ENCODE results near the gene DUOXA1.

DUOXA1 gene, protein sequence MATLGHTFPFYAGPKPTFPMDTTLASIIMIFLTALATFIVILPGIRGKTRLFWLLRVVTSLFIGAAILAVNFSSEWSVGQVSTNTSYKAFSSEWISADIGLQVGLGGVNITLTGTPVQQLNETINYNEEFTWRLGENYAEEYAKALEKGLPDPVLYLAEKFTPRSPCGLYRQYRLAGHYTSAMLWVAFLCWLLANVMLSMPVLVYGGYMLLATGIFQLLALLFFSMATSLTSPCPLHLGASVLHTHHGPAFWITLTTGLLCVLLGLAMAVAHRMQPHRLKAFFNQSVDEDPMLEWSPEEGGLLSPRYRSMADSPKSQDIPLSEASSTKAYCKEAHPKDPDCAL

GRCh38 chr15:45129651-45130129, at the start of gene DUOXA1, which contains the start of gene DUOX1:
Gene DUOXA1 (minus strand): TSS chr15:45129879. CDS start chr15:45123014, 6,865 bp downstream.
Gene DUOX1 (plus strand): TSS chr15:45129994. CDS start chr15:45131967, 1,973 bp downstream.
- Histone ChIP-seq H3K4me3 (ENCODE audit: low read depth in 1 of 2, low read length in 2 of 2) (peak within 1 kb of the TSS in 1 of 2 donors; percentile 45), H3K27me3 (ENCODE audit: low read depth, low read length) (peaks cover 48% of the 10 kb centered on the region), H3K27ac (ENCODE audit: low read length) (no peak within 1 kb of the TSS), H3K4me1 (ENCODE audit: control insufficient read depth in 1 of 2, insufficient read depth in 2 of 2, low read length in 2 of 2) (no peaks in the 10 kb centered on the region), H3K9me3 (ENCODE audit: control insufficient read depth in 1 of 2, low read length in 2 of 2) (no peaks in the 10 kb centered on the region), H3K36me3 (ENCODE audit: control insufficient read depth in 1 of 2, insufficient read depth in 2 of 2, low read length in 2 of 2) (no peaks in the 10 kb centered on the region)

GRCh38 chr15:45177285-45177684, 47.6 kb upstream of the DUOXA1 start:
- Histone ChIP-seq H3K36me3 (ENCODE audit: control insufficient read depth in 1 of 2, insufficient read depth in 2 of 2, low read length in 2 of 2) (peaks cover 7 to 17% of the 10 kb centered on the region in 2 donors), H3K27me3 (ENCODE audit: low read depth, low read length) (no peaks in the 10 kb centered on the region), H3K9me3 (ENCODE audit: control insufficient read depth in 1 of 2, low read length in 2 of 2) (no peaks in the 10 kb centered on the region), H3K4me1 (ENCODE audit: control insufficient read depth in 1 of 2, insufficient read depth in 2 of 2, low read length in 2 of 2) (no peaks in the 10 kb centered on the region), H3K4me3 (ENCODE audit: low read depth in 1 of 2, low read length in 2 of 2) (no peak overlapping the region), H3K27ac (ENCODE audit: low read length) (no peak overlapping the region)

- Histone ChIP-seq H3K4me3 (ENCODE audit: low read depth in 1 of 2, low read length in 2 of 2) (no peak overlapping the region), H3K9me3 (ENCODE audit: control insufficient read depth in 1 of 2, low read length in 2 of 2) (no peaks in the 10 kb centered on the region), H3K36me3 (ENCODE audit: control insufficient read depth in 1 of 2, insufficient read depth in 2 of 2, low read length in 2 of 2) (peaks cover 7 to 17% of the 10 kb centered on the region in 2 donors), H3K27me3 (ENCODE audit: low read depth, low read length) (no peaks in the 10 kb centered on the region), H3K27ac (ENCODE audit: low read length) (no peak overlapping the region), H3K4me1 (ENCODE audit: control insufficient read depth in 1 of 2, insufficient read depth in 2 of 2, low read length in 2 of 2) (no peaks in the 10 kb centered on the region)
Measured at GRCh38 chr15:45174577-45174976, 44.9 kb upstream of the DUOXA1 start.

- peaks cover 7 to 17% of the 10 kb centered on the region in 2 donors for H3K36me3 ChIP-seq (ENCODE audit: control insufficient read depth in 1 of 2, insufficient read depth in 2 of 2, low read length in 2 of 2)
- H3K4me3 ChIP-seq (ENCODE audit: low read depth in 1 of 2, low read length in 2 of 2), result no peak overlapping the region
Measured at GRCh38 chr15:45174069-45174468, 44.4 kb upstream of the DUOXA1 start.

GRCh38 chr15:45171912-45172311, 42.2 kb upstream of the DUOXA1 start:
- H3K27me3 ChIP-seq (ENCODE audit: low read depth, low read length), result no peaks in the 10 kb centered on the region
- peaks cover 0 to 3% of the 10 kb centered on the region in 2 donors for H3K4me1 ChIP-seq (ENCODE audit: control insufficient read depth in 1 of 2, insufficient read depth in 2 of 2, low read length in 2 of 2)
- no peak overlapping the region for H3K27ac ChIP-seq (ENCODE audit: low read length)
- H3K4me3 ChIP-seq (ENCODE audit: low read depth in 1 of 2, low read length in 2 of 2), result no peak overlapping the region
- H3K36me3 ChIP-seq (ENCODE audit: control insufficient read depth in 1 of 2, insufficient read depth in 2 of 2, low read length in 2 of 2), result peaks cover 7 to 17% of the 10 kb centered on the region in 2 donors
- H3K9me3 ChIP-seq (ENCODE audit: control insufficient read depth in 1 of 2, low read length in 2 of 2), result no peaks in the 10 kb centered on the region

More at GRCh38 chr15:45174069-45174468, 44.4 kb upstream of the DUOXA1 start:
- Histone ChIP-seq H3K4me1 (ENCODE audit: control insufficient read depth in 1 of 2, insufficient read depth in 2 of 2, low read length in 2 of 2) (no peaks in the 10 kb centered on the region), H3K9me3 (ENCODE audit: control insufficient read depth in 1 of 2, low read length in 2 of 2) (no peaks in the 10 kb centered on the region), H3K27me3 (ENCODE audit: low read depth, low read length) (no peaks in the 10 kb centered on the region), H3K27ac (ENCODE audit: low read length) (no peak overlapping the region)

- no peaks in the 10 kb centered on the region for H3K27me3 ChIP-seq (ENCODE audit: low read depth, low read length)
- H3K9me3 ChIP-seq (ENCODE audit: control insufficient read depth in 1 of 2, low read length in 2 of 2), result no peaks in the 10 kb centered on the region
- H3K27ac ChIP-seq (ENCODE audit: low read length), result no peak overlapping the region
- H3K4me3 ChIP-seq (ENCODE audit: low read depth in 1 of 2, low read length in 2 of 2), result no peak overlapping the region
- peaks cover 3 to 10% of the 10 kb centered on the region in 2 donors for H3K36me3 ChIP-seq (ENCODE audit: control insufficient read depth in 1 of 2, insufficient read depth in 2 of 2, low read length in 2 of 2)
- H3K4me1 ChIP-seq (ENCODE audit: control insufficient read depth in 1 of 2, insufficient read depth in 2 of 2, low read length in 2 of 2), result peaks cover 3 to 7% of the 10 kb centered on the region in 2 donors
Measured at GRCh38 chr15:45169608-45170480, 40.2 kb upstream of the DUOXA1 start.

GRCh38 chr15:45168751-45169551, 39.3 kb upstream of the DUOXA1 start:
- no peaks in the 10 kb centered on the region for H3K27me3 ChIP-seq (ENCODE audit: low read depth, low read length)
- no peak overlapping the region for H3K4me3 ChIP-seq (ENCODE audit: low read depth in 1 of 2, low read length in 2 of 2)
- H3K27ac ChIP-seq (ENCODE audit: low read length), result no peak overlapping the region
- peaks cover 3 to 7% of the 10 kb centered on the region in 2 donors for H3K4me1 ChIP-seq (ENCODE audit: control insufficient read depth in 1 of 2, insufficient read depth in 2 of 2, low read length in 2 of 2)
- H3K36me3 ChIP-seq (ENCODE audit: control insufficient read depth in 1 of 2, insufficient read depth in 2 of 2, low read length in 2 of 2), result peaks cover 0 to 3% of the 10 kb centered on the region in 2 donors
- no peaks in the 10 kb centered on the region for H3K9me3 ChIP-seq (ENCODE audit: control insufficient read depth in 1 of 2, low read length in 2 of 2)

GRCh38 chr15:45168286-45168685, 38.6 kb upstream of the DUOXA1 start:
- peaks cover 3 to 7% of the 10 kb centered on the region in 2 donors for H3K4me1 ChIP-seq (ENCODE audit: control insufficient read depth in 1 of 2, insufficient read depth in 2 of 2, low read length in 2 of 2)

GRCh38 chr15:45167631-45168205, 38.0 kb upstream of the DUOXA1 start:
- Histone ChIP-seq H3K4me1 (ENCODE audit: control insufficient read depth in 1 of 2, insufficient read depth in 2 of 2, low read length in 2 of 2) (peaks cover 3 to 10% of the 10 kb centered on the region in 2 donors), H3K27me3 (ENCODE audit: low read depth, low read length) (no peaks in the 10 kb centered on the region), H3K36me3 (ENCODE audit: control insufficient read depth in 1 of 2, insufficient read depth in 2 of 2, low read length in 2 of 2) (no peaks in the 10 kb centered on the region), H3K9me3 (ENCODE audit: control insufficient read depth in 1 of 2, low read length in 2 of 2) (no peaks in the 10 kb centered on the region), H3K27ac (ENCODE audit: low read length) (peak overlapping the region; percentile 77), H3K4me3 (ENCODE audit: low read depth in 1 of 2, low read length in 2 of 2) (peak overlapping the region; percentile 53 to 58)

More at GRCh38 chr15:45168286-45168685, 38.6 kb upstream of the DUOXA1 start:
- Histone ChIP-seq H3K4me3 (ENCODE audit: low read depth in 1 of 2, low read length in 2 of 2) (no peak overlapping the region), H3K36me3 (ENCODE audit: control insufficient read depth in 1 of 2, insufficient read depth in 2 of 2, low read length in 2 of 2) (no peaks in the 10 kb centered on the region), H3K9me3 (ENCODE audit: control insufficient read depth in 1 of 2, low read length in 2 of 2) (no peaks in the 10 kb centered on the region), H3K27me3 (ENCODE audit: low read depth, low read length) (no peaks in the 10 kb centered on the region), H3K27ac (ENCODE audit: low read length) (no peak overlapping the region)

- Histone ChIP-seq H3K27ac (ENCODE audit: low read length) (peak overlapping the region; percentile 77), H3K36me3 (ENCODE audit: control insufficient read depth in 1 of 2, insufficient read depth in 2 of 2, low read length in 2 of 2) (no peaks in the 10 kb centered on the region), H3K9me3 (ENCODE audit: control insufficient read depth in 1 of 2, low read length in 2 of 2) (no peaks in the 10 kb centered on the region), H3K4me3 (ENCODE audit: low read depth in 1 of 2, low read length in 2 of 2) (peak overlapping the region; percentile 53 to 58), H3K4me1 (ENCODE audit: control insufficient read depth in 1 of 2, insufficient read depth in 2 of 2, low read length in 2 of 2) (peaks cover 3 to 11% of the 10 kb centered on the region in 2 donors), H3K27me3 (ENCODE audit: low read depth, low read length) (no peaks in the 10 kb centered on the region)
Measured at GRCh38 chr15:45166834-45167630, 37.4 kb upstream of the DUOXA1 start.

All from muscle layer of duodenum (tissue), 2 donors.